ACC112 (cell line): ENCODE results near the gene ITPRID1.
"Not testable (repeated sequence)": the region's sequence is repeated elsewhere in the genome, so short reads cannot be mapped to it uniquely, and the experiment has no call there.

Source experiments
- H2AFZ ChIP-seq: fragments of 200-600 bp; sonication (generic); one replicate; pipeline ENCODE4 v1.6.0; 2017; ENCODE audit warnings: antibody characterized with exemption, low read length; ENCODE audit not compliant: unreplicated experiment
- H3K27ac ChIP-seq: fragments of 200-600 bp; sonication (generic); 2 replicates; pipeline ENCODE4 v1.5.1; 2014; ENCODE audit warnings: low read depth, mild to moderate bottlenecking, antibody characterized with exemption, low read length, moderate library complexity
- H3K27me3 ChIP-seq: fragments of 200-600 bp; sonication (generic); 2 replicates; pipeline ENCODE4 v1.6.1; 2014; ENCODE audit warnings: mild to moderate bottlenecking, antibody characterized with exemption, low read length, moderate library complexity, mixed read lengths; ENCODE audit not compliant: insufficient read depth
- H3K36me3 ChIP-seq: fragments of 200-600 bp; sonication (generic); 2 replicates; pipeline ENCODE4 v1.6.1; 2016; ENCODE audit warnings: mild to moderate bottlenecking, antibody characterized with exemption, low read length, moderate library complexity, mixed read lengths; ENCODE audit not compliant: insufficient read depth
- H3K4me1 ChIP-seq: fragments of 200-600 bp; sonication (generic); one replicate; pipeline ENCODE4 v1.6.1; 2016; ENCODE audit warnings: low read length, mixed read lengths; ENCODE audit not compliant: insufficient read depth, unreplicated experiment, control insufficient read depth
- H3K4me3 ChIP-seq: fragments of 200-600 bp; sonication (generic); 2 replicates; pipeline ENCODE4 v1.5.1; 2014; ENCODE audit warnings: mild to moderate bottlenecking, low read depth, low read length
- H3K79me2 ChIP-seq: fragments of 200-600 bp; sonication (generic); one replicate; pipeline ENCODE4 v1.6.0; 2016; ENCODE audit warnings: low read length; ENCODE audit not compliant: control insufficient read depth, unreplicated experiment, insufficient read depth

ITPRID1 gene

DNA sequence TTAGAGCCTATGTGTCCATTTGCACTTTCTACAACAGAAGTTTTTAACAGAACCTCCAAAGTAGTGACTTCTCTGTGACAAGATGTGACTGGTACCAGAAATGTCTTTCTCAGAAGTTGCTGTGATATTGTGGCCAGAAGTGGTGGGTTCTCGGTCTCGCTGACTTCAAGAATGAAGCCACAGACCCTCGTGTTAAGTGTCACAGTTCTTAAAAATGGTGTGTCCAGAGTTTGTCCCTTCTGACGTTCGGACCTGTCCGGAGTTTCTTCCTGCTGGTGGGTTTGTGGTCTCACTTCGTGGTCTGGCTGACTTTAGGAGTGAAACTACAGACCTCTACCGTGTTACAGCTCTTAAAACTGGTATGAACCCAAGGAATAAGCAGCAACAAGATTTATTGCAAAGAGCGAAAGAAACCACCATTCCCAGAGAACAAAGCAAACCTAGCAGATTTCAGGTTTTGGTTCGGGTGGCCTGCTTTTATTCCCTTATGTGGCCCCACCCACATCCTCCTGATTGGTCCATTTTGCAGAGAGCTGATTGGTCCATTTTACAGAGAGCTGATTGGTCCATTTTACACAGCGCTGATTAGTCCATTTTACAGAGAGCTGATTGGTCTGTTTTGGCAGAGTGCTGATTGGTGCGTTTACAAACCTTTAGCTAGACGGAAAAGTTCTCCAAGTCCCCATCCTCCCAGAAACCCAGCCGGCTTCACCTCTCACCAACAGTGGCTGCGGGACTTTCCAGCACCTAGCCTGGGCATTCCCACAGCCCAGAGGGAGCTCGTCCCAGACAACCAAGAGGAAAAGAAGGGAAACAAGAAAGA lies 3.0 kb downstream of the ITPRID1 start:
- Histone ChIP-seq H3K4me3 (no peak overlapping the region), H3K36me3 (no peaks in the 10 kb centered on the region), H3K4me1 (no peaks in the 10 kb centered on the region), H3K27ac (no peak overlapping the region), H2AFZ (no peak overlapping the region), H3K27me3 (no peaks in the 10 kb centered on the region), H3K79me2 (no peaks in the 10 kb centered on the region)

DNA sequence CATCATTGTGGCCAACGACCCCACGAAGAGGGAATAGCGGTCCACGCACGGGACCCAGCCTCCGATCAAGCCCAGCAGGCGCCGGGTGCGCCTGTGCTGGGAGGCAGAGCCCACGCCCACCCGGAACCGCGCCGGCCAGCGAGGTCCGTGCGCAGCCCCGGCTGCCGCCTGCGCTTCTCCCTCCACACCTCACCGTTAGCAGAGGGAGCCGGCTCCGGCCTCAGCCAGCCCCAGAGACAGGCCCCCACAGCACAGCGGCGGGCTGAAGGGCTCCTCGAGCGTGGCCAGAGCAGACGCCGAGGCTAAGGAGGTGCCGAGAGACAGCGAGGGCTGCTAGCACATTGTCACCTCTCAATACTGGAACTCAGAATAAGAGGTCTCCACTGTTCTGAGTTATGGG lies 3.6 kb downstream of the ITPRID1 start:
- H3K27me3 ChIP-seq: no peaks in the 10 kb centered on the region
- no peaks in the 10 kb centered on the region for H3K36me3 ChIP-seq
- no peaks in the 10 kb centered on the region for H3K4me1 ChIP-seq
- no peak overlapping the region for H3K4me3 ChIP-seq
- no peaks in the 10 kb centered on the region for H3K79me2 ChIP-seq
- no peak overlapping the region for H3K27ac ChIP-seq
- H2AFZ ChIP-seq: no peak overlapping the region

DNA sequence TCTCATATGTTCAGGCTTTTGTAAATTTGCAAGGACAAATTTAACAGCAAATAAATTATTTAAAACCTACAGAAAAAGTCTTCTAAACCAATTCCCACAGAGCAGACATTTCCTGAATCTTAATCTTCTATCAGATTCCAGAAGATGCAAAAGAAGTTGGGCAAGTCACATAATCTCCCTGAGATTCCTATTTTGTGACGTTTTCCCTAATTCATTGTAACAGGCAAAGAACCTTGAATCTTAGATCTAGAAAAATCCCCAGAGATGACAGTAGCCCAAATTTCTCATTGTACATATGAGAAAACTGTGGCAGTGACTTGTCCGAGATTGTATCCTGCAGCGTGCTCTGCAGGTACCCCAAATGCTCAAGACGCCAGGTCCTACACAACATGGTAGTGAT lies 4.9 kb downstream of the ITPRID1 start:
- no peak overlapping the region for H2AFZ ChIP-seq
- H3K27ac ChIP-seq: no peak overlapping the region
- H3K27me3 ChIP-seq: no peaks in the 10 kb centered on the region
- no peaks in the 10 kb centered on the region for H3K79me2 ChIP-seq
- no peaks in the 10 kb centered on the region for H3K4me1 ChIP-seq
- no peaks in the 10 kb centered on the region for H3K36me3 ChIP-seq
- no peak overlapping the region for H3K4me3 ChIP-seq

DNA sequence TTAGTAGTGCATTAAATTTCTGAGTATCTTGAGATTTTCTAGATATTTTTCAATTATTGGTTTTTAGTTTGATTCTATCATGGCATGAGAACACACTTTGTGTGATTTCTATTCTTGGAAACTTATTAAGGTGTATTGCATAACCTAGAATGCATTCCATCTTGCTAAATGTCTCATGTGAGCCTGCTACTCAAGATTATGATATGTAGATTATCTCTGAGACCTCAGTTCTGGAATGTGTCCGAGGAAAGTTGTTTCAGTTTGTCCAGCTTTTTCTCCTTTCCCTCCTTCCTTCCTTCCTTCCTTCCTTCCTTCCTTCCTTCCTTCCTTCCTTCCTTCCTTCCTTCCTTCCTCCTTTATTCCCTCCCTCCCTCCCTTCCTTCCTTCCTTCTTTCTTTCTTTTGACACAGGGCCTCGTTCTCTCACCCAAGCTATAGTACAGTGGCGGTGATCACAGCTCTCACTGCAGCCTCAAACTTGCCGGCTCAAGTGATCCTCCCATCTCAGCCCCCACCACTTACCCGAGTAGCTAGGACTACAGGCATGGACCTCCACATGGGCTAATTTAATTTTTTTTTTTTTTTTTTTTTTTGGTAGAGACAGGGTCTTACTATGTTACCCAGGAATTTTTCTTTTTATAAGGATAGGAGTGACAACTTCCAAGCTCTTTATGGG lies 7.6 kb downstream of the ITPRID1 start:
- Histone ChIP-seq H3K27ac (no peak overlapping the region), H3K4me1 (no peaks in the 10 kb centered on the region), H3K36me3 (no peaks in the 10 kb centered on the region), H3K79me2 (no peaks in the 10 kb centered on the region), H2AFZ (no peak overlapping the region), H3K4me3 (no peak overlapping the region), H3K27me3 (no peaks in the 10 kb centered on the region)

DNA sequence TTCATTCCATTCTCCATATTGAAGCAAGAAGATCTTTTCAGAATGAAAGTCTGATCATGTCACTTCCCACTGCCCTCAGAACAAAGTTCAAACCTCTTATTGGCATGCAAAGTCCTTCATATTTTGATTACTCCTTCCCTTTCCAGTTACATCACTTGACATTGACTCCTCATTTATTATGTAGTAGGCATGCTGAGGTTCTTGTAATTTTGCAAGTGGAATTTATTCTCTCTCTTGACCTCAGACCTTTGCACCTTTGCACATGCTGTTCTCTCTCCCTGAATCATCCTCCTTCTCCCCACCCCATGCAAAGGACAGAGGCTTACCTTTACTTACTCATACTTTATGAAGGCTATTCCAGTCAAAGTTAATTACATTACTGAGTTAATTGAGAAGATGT lies 13.0 kb downstream of the ITPRID1 start:
- Histone ChIP-seq H3K79me2 (no peaks in the 10 kb centered on the region), H3K27me3 (no peaks in the 10 kb centered on the region)

DNA sequence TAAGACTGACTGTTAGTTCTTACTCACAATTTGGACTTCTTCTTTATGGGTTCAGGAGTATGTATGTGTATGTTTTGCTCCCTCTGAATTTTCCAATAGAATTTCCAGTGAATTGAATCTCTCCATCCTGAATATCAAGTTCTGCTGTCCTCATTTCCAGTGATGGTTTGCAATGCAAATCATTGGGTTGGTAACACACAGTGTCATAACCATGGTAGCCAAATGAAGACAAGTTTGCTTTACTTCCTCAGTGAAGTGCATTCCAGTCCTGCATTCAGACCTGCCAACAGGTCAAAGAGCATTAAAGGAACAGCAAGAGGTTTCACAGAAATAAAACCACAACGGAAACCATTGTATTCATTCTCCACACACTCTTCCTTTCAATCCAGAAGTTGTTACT lies 15.2 kb downstream of the ITPRID1 start:
- Histone ChIP-seq H3K36me3 (no peaks in the 10 kb centered on the region), H3K79me2 (no peaks in the 10 kb centered on the region), H3K4me3 (no peak overlapping the region), H3K27me3 (no peaks in the 10 kb centered on the region), H3K27ac (no peak overlapping the region), H3K4me1 (no peaks in the 10 kb centered on the region), H2AFZ (no peak overlapping the region)

More for the DNA sequence above, 13.0 kb downstream of the ITPRID1 start:
- Histone ChIP-seq H2AFZ (no peak overlapping the region), H3K4me3 (no peak overlapping the region), H3K4me1 (no peaks in the 10 kb centered on the region), H3K27ac (no peak overlapping the region), H3K36me3 (no peaks in the 10 kb centered on the region)

DNA sequence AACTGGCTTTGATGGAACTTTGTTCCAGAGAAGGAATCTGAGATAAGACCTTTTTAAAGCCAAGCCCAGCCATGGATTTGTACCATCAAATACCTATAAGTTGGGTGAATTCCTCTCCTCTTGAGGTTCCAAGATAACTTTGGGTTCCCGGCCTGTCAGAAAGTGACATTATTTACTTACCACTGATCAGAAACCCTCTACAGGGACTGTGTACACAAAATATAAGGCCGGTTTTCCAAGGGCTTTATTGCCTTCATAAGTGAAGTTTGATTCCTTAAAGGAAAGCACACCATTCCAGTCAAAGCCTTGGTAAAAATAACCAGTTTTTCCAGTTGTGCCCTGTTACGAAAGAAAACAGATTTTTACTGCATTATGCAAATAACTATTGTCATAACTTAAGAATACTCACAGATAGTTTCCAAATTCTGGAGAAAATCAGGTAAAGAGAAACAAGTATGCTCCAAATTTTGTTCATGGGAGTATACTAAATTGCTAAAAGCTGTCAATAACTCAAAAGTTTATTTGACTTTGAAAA lies 26.8 kb downstream of the ITPRID1 start:
- H3K4me1 ChIP-seq, H3K4me3 ChIP-seq, H2AFZ ChIP-seq, H3K79me2 ChIP-seq, H3K36me3 ChIP-seq, H3K27ac ChIP-seq, H3K27me3 ChIP-seq: not testable (repeated sequence)

DNA sequence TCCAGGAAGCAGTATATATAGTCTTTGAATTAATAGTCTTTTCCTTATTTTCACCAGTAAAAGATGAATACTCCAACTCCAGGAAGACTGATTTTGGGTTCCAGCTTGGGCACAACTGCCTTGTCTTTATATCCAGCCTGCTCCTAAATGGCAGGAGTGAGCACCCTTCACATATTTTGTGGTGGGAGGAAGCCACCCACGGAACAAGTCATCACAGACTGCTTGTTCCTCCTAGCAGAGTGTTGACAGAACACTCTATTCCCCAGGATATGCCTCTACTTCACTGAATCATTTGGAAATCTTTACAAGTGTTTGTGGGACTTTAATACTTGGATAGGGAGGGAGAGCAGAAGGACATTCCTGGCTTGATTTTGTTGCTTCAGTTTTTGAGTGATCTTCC lies 31.7 kb downstream of the ITPRID1 start:
- H3K4me3 ChIP-seq: no peak overlapping the region
- H2AFZ ChIP-seq: no peak overlapping the region
- H3K4me1 ChIP-seq: no peaks in the 10 kb centered on the region
- H3K27me3 ChIP-seq: no peaks in the 10 kb centered on the region
- H3K79me2 ChIP-seq: no peaks in the 10 kb centered on the region
- no peak overlapping the region for H3K27ac ChIP-seq
- no peaks in the 10 kb centered on the region for H3K36me3 ChIP-seq

DNA sequence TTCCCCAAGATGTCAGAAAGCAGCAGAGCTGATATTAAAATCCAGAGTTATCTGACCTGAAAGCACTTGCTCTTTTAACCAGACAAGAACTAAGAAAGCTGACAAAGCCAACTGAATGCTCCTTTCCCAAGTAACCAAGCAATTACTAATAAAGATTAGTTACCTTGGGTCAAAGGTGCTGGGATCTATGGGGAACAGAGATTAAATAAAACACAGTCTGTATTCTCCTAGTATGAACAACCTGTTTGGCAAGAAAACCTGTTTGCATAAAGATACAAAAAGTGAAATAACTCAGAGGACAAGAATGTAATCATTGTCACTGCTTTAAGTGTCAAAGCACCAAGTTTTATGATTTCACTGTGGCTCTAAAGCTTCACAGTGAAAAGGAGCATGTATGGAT lies 35.7 kb downstream of the ITPRID1 start:
- H3K79me2 ChIP-seq: no peaks in the 10 kb centered on the region
- H2AFZ ChIP-seq: no peak overlapping the region
- H3K27me3 ChIP-seq: no peaks in the 10 kb centered on the region
- H3K36me3 ChIP-seq: no peaks in the 10 kb centered on the region
- no peak overlapping the region for H3K27ac ChIP-seq
- no peaks in the 10 kb centered on the region for H3K4me1 ChIP-seq
- no peak overlapping the region for H3K4me3 ChIP-seq

DNA sequence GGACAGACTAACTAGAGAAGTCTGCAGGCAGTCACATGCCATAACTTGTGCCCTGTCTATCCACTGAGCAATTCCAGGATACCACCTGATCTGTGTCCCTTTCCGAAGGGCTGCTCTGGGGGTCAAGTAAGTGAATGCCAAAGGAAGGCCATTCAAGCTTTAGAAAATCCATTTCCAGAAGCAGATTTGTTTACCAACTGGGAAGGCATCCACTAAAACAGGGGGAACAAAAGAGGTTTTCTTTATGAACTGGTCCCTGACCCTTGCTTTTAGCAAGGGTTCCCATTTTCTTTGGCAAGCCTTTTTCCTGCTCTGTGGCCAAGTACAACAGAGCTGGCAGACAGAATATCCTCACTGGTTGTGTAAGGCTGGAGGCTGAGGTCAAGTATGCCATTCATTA lies 36.5 kb downstream of the ITPRID1 start:
- H2AFZ ChIP-seq: no peak overlapping the region

DNA sequence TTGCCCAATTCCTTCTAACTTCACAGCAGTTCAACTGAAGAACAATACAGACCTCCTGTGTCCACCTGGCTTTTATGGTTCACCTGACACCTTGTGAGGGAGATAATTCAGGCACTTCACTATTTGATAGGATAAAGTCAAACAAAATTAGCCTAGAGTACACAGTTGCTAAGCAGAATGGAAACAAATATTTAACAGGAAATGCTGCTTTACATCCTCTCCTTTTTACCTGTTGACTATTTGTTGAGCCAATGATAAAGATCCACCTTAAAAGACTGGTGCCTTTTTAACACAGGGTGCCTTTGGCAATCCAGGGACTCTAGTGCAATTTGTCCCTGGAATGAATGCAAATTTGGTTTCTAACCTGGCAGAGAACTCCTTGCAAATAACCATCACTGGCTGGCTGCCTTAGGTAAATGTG lies 39.8 kb downstream of the ITPRID1 start:
- Histone ChIP-seq H3K36me3 (no peaks in the 10 kb centered on the region), H3K4me1 (no peaks in the 10 kb centered on the region), H2AFZ (no peak overlapping the region), H3K4me3 (no peak overlapping the region), H3K27me3 (no peaks in the 10 kb centered on the region), H3K79me2 (no peaks in the 10 kb centered on the region), H3K27ac (no peak overlapping the region)

More for the DNA sequence above, 36.5 kb downstream of the ITPRID1 start:
- H3K4me1 ChIP-seq: no peaks in the 10 kb centered on the region
- H3K4me3 ChIP-seq: no peak overlapping the region
- H3K27me3 ChIP-seq: no peaks in the 10 kb centered on the region
- no peak overlapping the region for H3K27ac ChIP-seq
- H3K36me3 ChIP-seq: no peaks in the 10 kb centered on the region
- no peaks in the 10 kb centered on the region for H3K79me2 ChIP-seq
